SU-DHL-6 (cell line): ENCODE data around the gene MPND.

ENCODE experiments used
- H2AFZ ChIP-seq: fragments of 200-600 bp; sonication (generic); 2 replicates; pipeline ENCODE4 v1.6.1; 2014; ENCODE audit warnings: low read depth, mild to moderate bottlenecking, moderate library complexity, mixed read lengths, antibody characterized with exemption, low read length; ENCODE audit not compliant: severe bottlenecking
- H3F3A ChIP-seq: fragments of 200-600 bp; shearing (Covaris generic); 2 replicates; pipeline ENCODE4 v1.6.0; 2016; ENCODE audit warnings: antibody characterized with exemption, mild to moderate bottlenecking; ENCODE audit not compliant: insufficient read depth
- H3K27ac ChIP-seq: fragments of 200-600 bp; sonication (generic); 2 replicates; pipeline ENCODE4 v1.5.1; 2016; ENCODE audit warnings: low read depth, mild to moderate bottlenecking, low read length, moderate library complexity, mixed read lengths
- H3K27me3 ChIP-seq: fragments of 200-600 bp; sonication (generic), shearing (Covaris generic); 2 replicates; pipeline ENCODE4 v1.6.0; 2014; ENCODE audit warnings: mild to moderate bottlenecking, low read length
- H3K36me3 ChIP-seq: fragments of 200-600 bp; sonication (generic); 2 replicates; pipeline ENCODE4 v1.6.1; 2014; ENCODE audit warnings: mild to moderate bottlenecking, low read length, mixed read lengths
- H3K4me2 ChIP-seq: fragments of 300-600, 200-600 bp; shearing (Covaris generic), sonication (generic); 2 replicates; pipeline ENCODE4 v1.6.0; 2014; ENCODE audit warnings: low read length, low read depth, mild to moderate bottlenecking; ENCODE audit not compliant: poor library complexity, severe bottlenecking
- H3K4me3 ChIP-seq: fragments of 200-600 bp; sonication (generic); 2 replicates; pipeline ENCODE4 v1.5.1; 2014; ENCODE audit warnings: antibody characterized with exemption, low read length, mild to moderate bottlenecking, mixed read lengths; ENCODE audit not compliant: insufficient read depth, poor library complexity, severe bottlenecking
- H3K79me2 ChIP-seq: fragments of 200-600 bp; sonication (generic); 2 replicates; pipeline ENCODE4 v1.6.1; 2014; ENCODE audit warnings: mild to moderate bottlenecking, low read length, moderate library complexity; ENCODE audit not compliant: insufficient read depth
- H3K9ac ChIP-seq: fragments of 200-600 bp; sonication (generic); 2 replicates; pipeline ENCODE4 v1.7.0; 2014; ENCODE audit warnings: mild to moderate bottlenecking, low read length
- H3K9me2 ChIP-seq: fragments of 200-600 bp; sonication (generic); replicated peaks from 2 replicates; pipeline ENCODE4 v1.6.1; 2014; ENCODE audit warnings: low read length; ENCODE audit not compliant: insufficient read depth
- H3K9me3 ChIP-seq: fragments of 200-600 bp; sonication (generic); 2 replicates; pipeline ENCODE4 v1.6.1; 2014; ENCODE audit warnings: low read length, mixed read lengths; ENCODE audit not compliant: insufficient read depth
- H4K20me1 ChIP-seq: fragments of 200-600 bp; sonication (generic); 2 replicates; pipeline ENCODE4 v1.6.1; 2014; ENCODE audit warnings: low read depth, mild to moderate bottlenecking, antibody characterized with exemption, low read length, moderate library complexity, mixed read lengths
- CTCF ChIP-seq: fragments of 200-600 bp; sonication (generic); IDR thresholded peaks from one replicate; pipeline ENCODE4 v1.5.1; 2017; ENCODE audit warnings: antibody characterized with exemption, mild to moderate bottlenecking, low read length, moderate library complexity; ENCODE audit not compliant: insufficient read depth, poor library complexity, severe bottlenecking
- EZH2phosphoT487 ChIP-seq: fragments of 200-600 bp; sonication (generic), shearing (Covaris generic); conservative IDR thresholded peaks from 2 replicates; pipeline ENCODE4 v1.6.1; 2018; ENCODE audit warnings: mild to moderate bottlenecking, antibody characterized with exemption, low read length, moderate library complexity, mixed read lengths

Gene MPND

GRCh38 chr19:4301590-4302242, 41.6 kb upstream of the MPND start:
- Histone ChIP-seq H3K27ac (no peak overlapping the region), H4K20me1 (no peaks in the 10 kb centered on the region), H3K27me3 (no peaks in the 10 kb centered on the region), H3K36me3 (no peaks in the 10 kb centered on the region), H3K4me3 (no peak overlapping the region), H3K9ac (no peak overlapping the region), H3K79me2 (no peaks in the 10 kb centered on the region), H3K9me3 (no peaks in the 10 kb centered on the region), H2AFZ (no peak overlapping the region), H3K9me2 (no peaks in the 10 kb centered on the region), H3K4me2 (no peak overlapping the region), H3F3A (no peaks in the 10 kb centered on the region)
- TF ChIP-seq EZH2phosphoT487 (no peak), CTCF (no peak)

GRCh38 chr19:4302243-4302640, 41.1 kb upstream of the MPND start, which contains the start of gene TMIGD2:
Gene TMIGD2 (minus strand): TSS chr19:4302389. CDS start chr19:4302385, 4 bp downstream.
- Histone ChIP-seq H3K4me2 (no peak within 1 kb of the TSS), H3F3A (no peaks in the 10 kb centered on the region), H3K9me3 (no peaks in the 10 kb centered on the region), H4K20me1 (no peaks in the 10 kb centered on the region), H3K27ac (no peak within 1 kb of the TSS), H2AFZ (no peak within 1 kb of the TSS), H3K27me3 (no peaks in the 10 kb centered on the region), H3K9me2 (no peaks in the 10 kb centered on the region), H3K79me2 (no peaks in the 10 kb centered on the region), H3K4me3 (no peak within 1 kb of the TSS), H3K36me3 (no peaks in the 10 kb centered on the region), H3K9ac (no peak within 1 kb of the TSS)
- TF ChIP-seq CTCF: no peak
- TF ChIP-seq EZH2phosphoT487: no peak

GRCh38 chr19:4303819-4304537, 39.4 kb upstream of the MPND start:
- peak overlapping the region; percentile 31 for H3K4me2 ChIP-seq
- H3K9me3 ChIP-seq: no peaks in the 10 kb centered on the region
- peak overlapping the region; percentile 51; the same call in 1 of the 2 replicates for H3K9ac ChIP-seq
- H4K20me1 ChIP-seq: no peaks in the 10 kb centered on the region
- H2AFZ ChIP-seq: peak overlapping the region; percentile 2
- H3K36me3 ChIP-seq: no peaks in the 10 kb centered on the region
- H3K79me2 ChIP-seq: no peaks in the 10 kb centered on the region
- H3K27me3 ChIP-seq: no peaks in the 10 kb centered on the region
- H3F3A ChIP-seq: no peaks in the 10 kb centered on the region
- TF ChIP-seq CTCF (no peak), EZH2phosphoT487 (no peak)
- H3K27ac ChIP-seq: no peak overlapping the region
- H3K9me2 ChIP-seq: no peaks in the 10 kb centered on the region
- H3K4me3 ChIP-seq: peak overlapping the region; percentile 56
